Brain microvascular endothelial cell (primary cell): Measurements from ENCODE around the gene CTXND2.

ENCODE experiments used
- DNase-seq: peaks from one replicate; pipeline ENCODE4 v3.0.0-alpha.2; 2020
- H3K27ac ChIP-seq: fragments of 250-450 bp; sonication (Bioruptor Pico); 2 replicates; pipeline ENCODE4 v1.5.1; 2020; ENCODE audit warnings: mild to moderate bottlenecking, moderate library complexity
- H3K27me3 ChIP-seq: fragments of 250-450 bp; sonication (Bioruptor Pico); replicated peaks from 2 replicates; pipeline ENCODE4 v1.5.1; 2020; ENCODE audit warnings: mild to moderate bottlenecking
- H3K36me3 ChIP-seq: fragments of 250-450 bp; sonication (Bioruptor Pico); replicated peaks from 2 replicates; pipeline ENCODE4 v1.5.1; 2020; ENCODE audit warnings: mild to moderate bottlenecking
- H3K4me3 ChIP-seq: 2 replicates; pipeline ENCODE4 v1.5.1; 2011; ENCODE audit warnings: low read depth, mild to moderate bottlenecking, control low read depth, low read length, moderate library complexity
- CTCF ChIP-seq: IDR thresholded peaks from 2 replicates; pipeline ENCODE4 v1.5.1; 2011; ENCODE audit warnings: low read depth, mild to moderate bottlenecking, moderate library complexity, low read length, control low read depth, inconsistent platforms; ENCODE audit errors: missing control alignments
- in situ Hi-C: cut with HindIII; loops from 2 replicates; pipeline ENCODE4 v1.10.0; 2017; ENCODE audit warnings: low sequenced_read_pairs, low pct_ligation_motif_present

CTXND2 gene

GRCh38 chr1:150902751-150903150 is 15.8 kb downstream of the CTXND2 start:
- in situ Hi-C loops: no loop called here
- no peak for DNase-seq
- H3K36me3 ChIP-seq: no peaks in the 10 kb centered on the region
- no peak overlapping the region for H3K4me3 ChIP-seq
- no peak overlapping the region for H3K27ac ChIP-seq
- H3K27me3 ChIP-seq: no peaks in the 10 kb centered on the region
- TF ChIP-seq CTCF: no peak

GRCh38 chr1:150905301-150905700 is 18.4 kb downstream of the CTXND2 start:
- TF ChIP-seq CTCF: no peak
- Histone ChIP-seq H3K27me3 (no peaks in the 10 kb centered on the region), H3K4me3 (no peak overlapping the region), H3K36me3 (no peaks in the 10 kb centered on the region), H3K27ac (no peak overlapping the region)
- no peak for DNase-seq
- in situ Hi-C loops: no loop called here

- no peak overlapping the region for H3K4me3 ChIP-seq
- no peaks in the 10 kb centered on the region for H3K27me3 ChIP-seq
- in situ Hi-C loops: no loop called here
- no peak overlapping the region for H3K27ac ChIP-seq
- no peak for DNase-seq
- TF ChIP-seq CTCF: no peak
- no peaks in the 10 kb centered on the region for H3K36me3 ChIP-seq
These were observed 19.4 kb downstream of the CTXND2 start for GRCh38 chr1:150906329-150906728.

- no peak for DNase-seq
- Histone ChIP-seq H3K36me3 (no peaks in the 10 kb centered on the region), H3K27me3 (no peaks in the 10 kb centered on the region), H3K4me3 (no peak overlapping the region), H3K27ac (no peak overlapping the region)
- TF ChIP-seq CTCF: no peak
- in situ Hi-C loops: no loop called here
These were observed 19.9 kb downstream of the CTXND2 start for GRCh38 chr1:150906813-150907212.

- no peak for TF ChIP-seq CTCF
- in situ Hi-C loops: no loop called here
- H3K4me3 ChIP-seq: no peak overlapping the region
- no peak for DNase-seq
- no peak overlapping the region for H3K27ac ChIP-seq
- H3K36me3 ChIP-seq: no peaks in the 10 kb centered on the region
- no peaks in the 10 kb centered on the region for H3K27me3 ChIP-seq
These were observed 22.7 kb downstream of the CTXND2 start for GRCh38 chr1:150909585-150910180.

GRCh38 chr1:150912623-150913022 is 25.7 kb downstream of the CTXND2 start:
- H3K27me3 ChIP-seq: no peaks in the 10 kb centered on the region
- TF ChIP-seq CTCF: no peak
- no peaks in the 10 kb centered on the region for H3K36me3 ChIP-seq
- no peak for DNase-seq
- H3K27ac ChIP-seq: no peak overlapping the region
- in situ Hi-C loops: no loop called here
- no peak overlapping the region for H3K4me3 ChIP-seq
